ENCODE data around the gene KIAA0825.

- TF ChIP-seq, protein P1, sequence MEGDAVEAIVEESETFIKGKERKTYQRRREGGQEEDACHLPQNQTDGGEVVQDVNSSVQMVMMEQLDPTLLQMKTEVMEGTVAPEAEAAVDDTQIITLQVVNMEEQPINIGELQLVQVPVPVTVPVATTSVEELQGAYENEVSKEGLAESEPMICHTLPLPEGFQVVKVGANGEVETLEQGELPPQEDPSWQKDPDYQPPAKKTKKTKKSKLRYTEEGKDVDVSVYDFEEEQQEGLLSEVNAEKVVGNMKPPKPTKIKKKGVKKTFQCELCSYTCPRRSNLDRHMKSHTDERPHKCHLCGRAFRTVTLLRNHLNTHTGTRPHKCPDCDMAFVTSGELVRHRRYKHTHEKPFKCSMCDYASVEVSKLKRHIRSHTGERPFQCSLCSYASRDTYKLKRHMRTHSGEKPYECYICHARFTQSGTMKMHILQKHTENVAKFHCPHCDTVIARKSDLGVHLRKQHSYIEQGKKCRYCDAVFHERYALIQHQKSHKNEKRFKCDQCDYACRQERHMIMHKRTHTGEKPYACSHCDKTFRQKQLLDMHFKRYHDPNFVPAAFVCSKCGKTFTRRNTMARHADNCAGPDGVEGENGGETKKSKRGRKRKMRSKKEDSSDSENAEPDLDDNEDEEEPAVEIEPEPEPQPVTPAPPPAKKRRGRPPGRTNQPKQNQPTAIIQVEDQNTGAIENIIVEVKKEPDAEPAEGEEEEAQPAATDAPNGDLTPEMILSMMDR (IDR thresholded peaks at IDR 0.05; ENCODE audit: low read depth, low read length, poor library complexity, severe bottlenecking): no peak
- no peak for TF ChIP-seq EZH2phosphoT487 (IDR thresholded peaks at IDR 0.05; ENCODE audit: borderline replicate concordance, low read length)
These were observed 176.3 kb downstream of the KIAA0825 start for GRCh38 chr5:94442076-94442475.
